Measurements from ENCODE around the gene MAGI1.

MAGI1 gene

GRCh38 chr3:65351753-65352152, 687.0 kb downstream of the MAGI1 start:
- no peak overlapping the region for H3K4me2 ChIP-seq (ENCODE audit: low read depth, low read length, poor library complexity, severe bottlenecking)
- no peaks in the 10 kb centered on the region for H4K20me1 ChIP-seq (ENCODE audit: low read depth, low read length)
- no peaks in the 10 kb centered on the region for H3F3A ChIP-seq (ENCODE audit: insufficient read depth)
- TF ChIP-seq EZH2phosphoT487 (conservative IDR thresholded peaks at IDR 0.05; ENCODE audit: low read length) (no peak), CTCF (IDR thresholded peaks at IDR 0.05; ENCODE audit: insufficient read depth, low read length, poor library complexity, severe bottlenecking) (no peak)
- H3K27ac ChIP-seq (ENCODE audit: low read depth, low read length): no peak overlapping the region
- no peak overlapping the region for H3K4me3 ChIP-seq (ENCODE audit: insufficient read depth, low read length, poor library complexity, severe bottlenecking)
- H3K9ac ChIP-seq (ENCODE audit: low read length): no peak overlapping the region
- H3K79me2 ChIP-seq (ENCODE audit: insufficient read depth, low read length): no peaks in the 10 kb centered on the region
- no peaks in the 10 kb centered on the region for H3K27me3 ChIP-seq (ENCODE audit: low read length)
- no peaks in the 10 kb centered on the region for H3K9me3 ChIP-seq (ENCODE audit: insufficient read depth, low read length)
- H2AFZ ChIP-seq (ENCODE audit: low read depth, low read length, severe bottlenecking): no peak overlapping the region
- H3K9me2 ChIP-seq (replicated peaks; ENCODE audit: insufficient read depth, low read length): no peaks in the 10 kb centered on the region
- no peaks in the 10 kb centered on the region for H3K36me3 ChIP-seq (ENCODE audit: low read length)

GRCh38 chr3:65350801-65351476, 687.8 kb downstream of the MAGI1 start:
- H3K9ac ChIP-seq (ENCODE audit: low read length): no peak overlapping the region
- H2AFZ ChIP-seq (ENCODE audit: low read depth, low read length, severe bottlenecking): no peak overlapping the region
- TF ChIP-seq CTCF (IDR thresholded peaks at IDR 0.05; ENCODE audit: insufficient read depth, low read length, poor library complexity, severe bottlenecking): no peak
- no peaks in the 10 kb centered on the region for H4K20me1 ChIP-seq (ENCODE audit: low read depth, low read length)
- H3K4me3 ChIP-seq (ENCODE audit: insufficient read depth, low read length, poor library complexity, severe bottlenecking): no peak overlapping the region
- no peaks in the 10 kb centered on the region for H3K79me2 ChIP-seq (ENCODE audit: insufficient read depth, low read length)
- H3K9me3 ChIP-seq (ENCODE audit: insufficient read depth, low read length): no peaks in the 10 kb centered on the region
- no peaks in the 10 kb centered on the region for H3K9me2 ChIP-seq (replicated peaks; ENCODE audit: insufficient read depth, low read length)
- no peaks in the 10 kb centered on the region for H3F3A ChIP-seq (ENCODE audit: insufficient read depth)
- H3K27me3 ChIP-seq (ENCODE audit: low read length): no peaks in the 10 kb centered on the region
- no peak overlapping the region for H3K27ac ChIP-seq (ENCODE audit: low read depth, low read length)
- no peak overlapping the region for H3K4me2 ChIP-seq (ENCODE audit: low read depth, low read length, poor library complexity, severe bottlenecking)
- H3K36me3 ChIP-seq (ENCODE audit: low read length): no peaks in the 10 kb centered on the region

- no peaks in the 10 kb centered on the region for H3K36me3 ChIP-seq (ENCODE audit: low read length)
- no peak overlapping the region for H3K4me2 ChIP-seq (ENCODE audit: low read depth, low read length, poor library complexity, severe bottlenecking)
- no peaks in the 10 kb centered on the region for H4K20me1 ChIP-seq (ENCODE audit: low read depth, low read length)
- H3K27ac ChIP-seq (ENCODE audit: low read depth, low read length): no peak overlapping the region
- TF ChIP-seq EZH2phosphoT487 (conservative IDR thresholded peaks at IDR 0.05; ENCODE audit: low read length) (no peak), CTCF (IDR thresholded peaks at IDR 0.05; ENCODE audit: insufficient read depth, low read length, poor library complexity, severe bottlenecking) (no peak)
- H3K9ac ChIP-seq (ENCODE audit: low read length): no peak overlapping the region
- H3K79me2 ChIP-seq (ENCODE audit: insufficient read depth, low read length): no peaks in the 10 kb centered on the region
- no peak overlapping the region for H2AFZ ChIP-seq (ENCODE audit: low read depth, low read length, severe bottlenecking)
- no peaks in the 10 kb centered on the region for H3F3A ChIP-seq (ENCODE audit: insufficient read depth)
- H3K9me3 ChIP-seq (ENCODE audit: insufficient read depth, low read length): no peaks in the 10 kb centered on the region
- no peak overlapping the region for H3K4me3 ChIP-seq (ENCODE audit: insufficient read depth, low read length, poor library complexity, severe bottlenecking)
- no peaks in the 10 kb centered on the region for H3K27me3 ChIP-seq (ENCODE audit: low read length)
- no peaks in the 10 kb centered on the region for H3K9me2 ChIP-seq (replicated peaks; ENCODE audit: insufficient read depth, low read length)
Measured at GRCh38 chr3:65348398-65348995, 690.2 kb downstream of the MAGI1 start.
